H9 (cell line): Measurements from ENCODE around the gene DENR. TPM values are rescaled to one million over a fixed set of nuclear protein-coding genes. Genes with fewer than 3 reads are reported as not detected.

Experiments used
- DNase-seq: peaks from one replicate; pipeline ENCODE4 v3.0.0-alpha.2; 2017
- H2AFZ ChIP-seq: one replicate; pipeline ENCODE4 v1.6.1; 2013; ENCODE audit warnings: mild to moderate bottlenecking, low read length, control low read depth, moderate library complexity
- H2AK5ac ChIP-seq: 2 replicates; pipeline ENCODE4 v1.6.1; 2013; ENCODE audit warnings: low read length, control low read depth, mixed read lengths; ENCODE audit not compliant: insufficient read length
- H2BK120ac ChIP-seq: one replicate; pipeline ENCODE4 v1.6.1; 2013; ENCODE audit warnings: low read depth, mild to moderate bottlenecking, low read length, control low read depth, inconsistent platforms; ENCODE audit not compliant: poor library complexity, severe bottlenecking
- H2BK12ac ChIP-seq: 2 replicates; pipeline ENCODE4 v1.6.1; 2013; ENCODE audit warnings: low read length, control low read depth, mixed read lengths, low read depth; ENCODE audit not compliant: insufficient read length
- H2BK15ac ChIP-seq: 2 replicates; pipeline ENCODE4 v1.6.1; 2013; ENCODE audit warnings: low read depth, low read length, control low read depth
- H2BK20ac ChIP-seq: one replicate; pipeline ENCODE4 v1.6.1; 2013; ENCODE audit warnings: low read depth, mild to moderate bottlenecking, low read length, control low read depth, inconsistent platforms; ENCODE audit not compliant: poor library complexity, severe bottlenecking
- H2BK5ac ChIP-seq: 2 replicates; pipeline ENCODE4 v1.6.1; 2013; ENCODE audit warnings: low read length, control low read depth, mixed read lengths; ENCODE audit not compliant: insufficient read length
- H3K14ac ChIP-seq: 2 replicates; pipeline ENCODE4 v1.6.1; 2013; ENCODE audit warnings: low read length, control low read depth; ENCODE audit not compliant: insufficient read depth
- H3K18ac ChIP-seq: 2 replicates; pipeline ENCODE4 v1.6.1; 2013; ENCODE audit warnings: low read depth, mild to moderate bottlenecking, mixed read lengths, low read length, control low read depth; ENCODE audit not compliant: insufficient read length
- H3K23ac ChIP-seq: 2 replicates; pipeline ENCODE4 v1.6.1; 2013; ENCODE audit warnings: low read length, control low read depth, mixed read lengths, low read depth; ENCODE audit not compliant: insufficient read length
- H3K23me2 ChIP-seq: 2 replicates; pipeline ENCODE4 v1.6.1; 2013; ENCODE audit warnings: low read depth, mild to moderate bottlenecking, mixed read lengths, low read length, control low read depth; ENCODE audit not compliant: insufficient read length, poor library complexity, severe bottlenecking
- H3K27ac ChIP-seq: 2 replicates; pipeline ENCODE4 v1.5.1; 2013; ENCODE audit warnings: low read length, control low read depth, mixed read lengths, low read depth; ENCODE audit not compliant: insufficient read length
- H3K27me3 ChIP-seq: 2 replicates; pipeline ENCODE4 v1.6.1; 2013; ENCODE audit warnings: low read length, control low read depth, inconsistent platforms; ENCODE audit not compliant: insufficient read depth
- H3K4ac ChIP-seq: 2 replicates; pipeline ENCODE4 v1.6.1; 2013; ENCODE audit warnings: low read depth, mild to moderate bottlenecking, control low read depth, inconsistent platforms, low read length, moderate library complexity
- H3K4me1 ChIP-seq: 2 replicates; pipeline ENCODE4 v1.6.1; 2013; ENCODE audit warnings: low read length, control low read depth, inconsistent platforms; ENCODE audit not compliant: insufficient read depth
- H3K4me2 ChIP-seq: 2 replicates; pipeline ENCODE4 v1.6.1; 2013; ENCODE audit warnings: low read length, control low read depth, mixed read lengths; ENCODE audit not compliant: insufficient read length, insufficient read depth
- H3K56ac ChIP-seq: 2 replicates; pipeline ENCODE4 v1.6.1; 2013; ENCODE audit warnings: low read depth, mild to moderate bottlenecking, mixed read lengths, low read length, control low read depth; ENCODE audit not compliant: insufficient read length
- H3K79me1 ChIP-seq: 2 replicates; pipeline ENCODE4 v1.6.1; 2013; ENCODE audit warnings: low read depth, mild to moderate bottlenecking, moderate library complexity, low read length, control low read depth, inconsistent platforms; ENCODE audit not compliant: insufficient read depth, poor library complexity, severe bottlenecking
- H3K79me2 ChIP-seq: 2 replicates; pipeline ENCODE4 v1.6.1; 2013; ENCODE audit warnings: low read length, control low read depth, inconsistent platforms; ENCODE audit not compliant: insufficient read depth
- H3K9ac ChIP-seq: 2 replicates; pipeline ENCODE4 v1.6.1; 2013; ENCODE audit warnings: low read length, control low read depth, mixed read lengths; ENCODE audit not compliant: insufficient read length; ENCODE audit errors: extremely low read depth
- H3K9me3 ChIP-seq: one replicate; pipeline ENCODE4 v1.6.1; 2013; ENCODE audit warnings: low read depth, low read length, inconsistent platforms; ENCODE audit not compliant: control insufficient read depth
- H3T11ph ChIP-seq: one replicate; pipeline ENCODE4 v1.6.1; 2013; ENCODE audit warnings: mild to moderate bottlenecking, low read length, control low read depth, inconsistent platforms
- H4K20me1 ChIP-seq: one replicate; pipeline ENCODE4 v1.6.1; 2013; ENCODE audit not compliant: control insufficient read depth, insufficient read length, insufficient read depth
- H4K5ac ChIP-seq: 2 replicates; pipeline ENCODE4 v1.6.1; 2013; ENCODE audit warnings: low read depth, mild to moderate bottlenecking, mixed read lengths, low read length, control low read depth; ENCODE audit not compliant: insufficient read length
- H4K8ac ChIP-seq: replicated peaks from 2 replicates; pipeline ENCODE4 v1.6.1; 2013; ENCODE audit warnings: low read length, control low read depth, mixed read lengths, low read depth; ENCODE audit not compliant: insufficient read length
- H4K91ac ChIP-seq: 2 replicates; pipeline ENCODE4 v1.6.1; 2013; ENCODE audit warnings: low read depth, mild to moderate bottlenecking, moderate library complexity, mixed read lengths, low read length, control low read depth; ENCODE audit not compliant: insufficient read length
- H3K27ac Mint-ChIP-seq, 3 experiments: 2 replicates in 2 of 3; 3 replicates in 1 of 3; pipeline ENCODE4 v1.8.0; 2020 to 2021; ENCODE audit warnings: mixed read lengths in 3 of 3, mild to moderate bottlenecking in 1 of 3, moderate library complexity in 1 of 3
- H3K27me3 Mint-ChIP-seq: 2 replicates; pipeline ENCODE4 v1.8.0; 2021; ENCODE audit warnings: low read depth, mild to moderate bottlenecking, moderate library complexity, mixed read lengths
- H3K36me3 Mint-ChIP-seq, 3 experiments: 2 replicates in 2 of 3; 3 replicates in 1 of 3; pipeline ENCODE4 v1.8.0; 2020 to 2021; ENCODE audit warnings: low read depth in 3 of 3, mixed read lengths in 3 of 3; ENCODE audit not compliant: insufficient read depth in 1 of 3
- H3K4me1 Mint-ChIP-seq, 2 experiments: 2 replicates each; pipeline ENCODE4 v1.8.0; 2020; ENCODE audit warnings: mixed read lengths in 2 of 2
- H3K4me3 Mint-ChIP-seq, 2 experiments: 2 replicates in 1 of 2; 3 replicates in 1 of 2; pipeline ENCODE4 v1.8.0; 2020 to 2021; ENCODE audit warnings: mild to moderate bottlenecking in 2 of 2, mixed read lengths in 2 of 2, moderate library complexity in 1 of 2
- H3K9me3 Mint-ChIP-seq, 2 experiments: 2 replicates in 1 of 2; 3 replicates in 1 of 2; pipeline ENCODE4 v1.8.0; 2020; ENCODE audit warnings: mild to moderate bottlenecking in 2 of 2, mixed read lengths in 2 of 2, moderate library complexity in 1 of 2
- CTCF ChIP-seq: fragments of 200-600 bp; sonication (generic); conservative IDR thresholded peaks from 3 replicates; pipeline ENCODE4 v1.8.0; 2021; ENCODE audit warnings: antibody characterized with exemption, mild to moderate bottlenecking
- WGBS: extraction: QIAGEN DNeasy Blood & Tissue Kit; methylation state at CpG from one replicate; pipeline ENCODE4 v1.1.7; 2013; ENCODE audit warnings: missing lambda C conversion rate, low lambda C conversion rate, mixed read lengths; ENCODE audit not compliant: insufficient read length; ENCODE audit errors: extremely low coverage; 5-methylcytosine and 5-hydroxymethylcytosine counted together
- total RNA-seq: library from RNA; stranded (reverse); gene quantifications from 2 replicates; pipeline ENCODE4 v1.2.1, GENCODE V29; 2021

Gene DENR
- total RNA-seq, 1 experiment from 2014 or later = 104 TPM

GRCh38 chr12:122747224-122748135, 5.1 kb upstream of the DENR start:
- H3K79me2 ChIP-seq = no peaks in the 10 kb centered on the region
- no peak overlapping the region for H3K4me3 Mint-ChIP-seq
- no peak for DNase-seq
- no peak overlapping the region for H4K5ac ChIP-seq
- no peak overlapping the region for H3K27ac ChIP-seq
- H3K36me3 Mint-ChIP-seq = peaks cover 0 to 5% (median 4%) of the 10 kb centered on the region in 3 experiments; a peak in 4 of 7 replicates
- no peak overlapping the region for H3K23ac ChIP-seq
- H4K20me1 ChIP-seq = no peaks in the 10 kb centered on the region
- H2AK5ac ChIP-seq = no peak overlapping the region
- H3K27ac Mint-ChIP-seq = no peak overlapping the region
- no peak for TF ChIP-seq CTCF
- no peak overlapping the region for H4K91ac ChIP-seq
- H3K4me1 Mint-ChIP-seq = peaks cover 23% of the 10 kb centered on the region in 2 experiments
- no peak overlapping the region for H3K9ac ChIP-seq
- H2BK120ac ChIP-seq = no peak overlapping the region
- no peak overlapping the region for H4K8ac ChIP-seq
- no peak overlapping the region for H3K56ac ChIP-seq
- no peak overlapping the region for H2BK5ac ChIP-seq
- WGBS = 100% methylated on average over 1 of the region's 9 CpGs
- H3K79me1 ChIP-seq = no peaks in the 10 kb centered on the region
- no peak overlapping the region for H2BK20ac ChIP-seq
- H3K9me3 ChIP-seq = no peaks in the 10 kb centered on the region
- H3K23me2 ChIP-seq = no peaks in the 10 kb centered on the region
- no peak overlapping the region for H3K4me2 ChIP-seq
- H3K14ac ChIP-seq = no peak overlapping the region
- H3K4ac ChIP-seq = no peak overlapping the region
- no peak overlapping the region for H2AFZ ChIP-seq
- H3K18ac ChIP-seq = no peak overlapping the region
- H2BK12ac ChIP-seq = no peak overlapping the region
- H3K9me3 Mint-ChIP-seq = no peaks in the 10 kb centered on the region; a peak in 1 of 5 replicates
- no peaks in the 10 kb centered on the region for H3K4me1 ChIP-seq
- no peak overlapping the region for H2BK15ac ChIP-seq
- no peaks in the 10 kb centered on the region for H3K27me3 ChIP-seq
- H3T11ph ChIP-seq = no peak overlapping the region
- H3K27me3 Mint-ChIP-seq = no peaks in the 10 kb centered on the region
